GM06990 (cell line): Measurements from ENCODE around the gene SMIM44.

Experiments used
- DNase-seq: peaks from one replicate; pipeline ENCODE4 v3.0.0-alpha.2; 2011; ENCODE audit not compliant: insufficient read length; ENCODE audit errors: extremely low read depth
- H3K27me3 ChIP-seq: replicated peaks from 2 replicates; pipeline ENCODE4 v1.6.0; 2011; ENCODE audit warnings: low read length; ENCODE audit not compliant: control insufficient read depth, insufficient read depth
- H3K36me3 ChIP-seq: 2 replicates; pipeline ENCODE4 v1.5.1; 2011; ENCODE audit warnings: low read length; ENCODE audit not compliant: control insufficient read depth, insufficient read depth
- H3K4me3 ChIP-seq: replicated peaks from 2 replicates; pipeline ENCODE4 v1.5.1; 2011; ENCODE audit warnings: low read depth, mild to moderate bottlenecking, control low read depth, low read length
- TF ChIP-seq, protein P1 (sequence below): IDR thresholded peaks from 2 replicates; pipeline ENCODE4 v1.5.1; 2011; ENCODE audit warnings: low read length, control low read depth, mild to moderate bottlenecking, inconsistent platforms; ENCODE audit not compliant: insufficient read depth, poor library complexity, severe bottlenecking

Gene SMIM44

DNA sequence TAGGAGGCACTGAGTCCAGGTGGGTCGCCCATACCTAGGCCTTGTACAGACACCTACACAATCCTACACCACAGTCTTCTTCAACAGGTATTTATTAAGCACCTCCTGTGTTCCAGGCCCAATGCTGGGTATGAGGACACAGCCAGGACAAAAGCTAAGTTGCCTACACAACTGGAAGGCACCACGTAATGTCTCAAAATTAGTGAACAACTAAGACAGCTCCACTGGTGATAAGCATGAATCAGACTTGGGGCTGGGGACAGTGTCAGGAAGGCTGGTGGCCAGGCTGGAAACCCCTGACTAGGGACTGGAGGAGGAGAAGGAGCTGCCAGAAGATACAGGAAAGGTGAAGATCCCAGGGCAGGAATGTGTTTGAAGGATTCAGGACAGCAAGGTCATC, 5.3 kb downstream of the SMIM44 start:
- Histone ChIP-seq H3K4me3 (no peak overlapping the region), H3K36me3 (no peaks in the 10 kb centered on the region), H3K27me3 (no peaks in the 10 kb centered on the region; the same call in 1 of the 2 replicates)
- TF ChIP-seq, protein P1, sequence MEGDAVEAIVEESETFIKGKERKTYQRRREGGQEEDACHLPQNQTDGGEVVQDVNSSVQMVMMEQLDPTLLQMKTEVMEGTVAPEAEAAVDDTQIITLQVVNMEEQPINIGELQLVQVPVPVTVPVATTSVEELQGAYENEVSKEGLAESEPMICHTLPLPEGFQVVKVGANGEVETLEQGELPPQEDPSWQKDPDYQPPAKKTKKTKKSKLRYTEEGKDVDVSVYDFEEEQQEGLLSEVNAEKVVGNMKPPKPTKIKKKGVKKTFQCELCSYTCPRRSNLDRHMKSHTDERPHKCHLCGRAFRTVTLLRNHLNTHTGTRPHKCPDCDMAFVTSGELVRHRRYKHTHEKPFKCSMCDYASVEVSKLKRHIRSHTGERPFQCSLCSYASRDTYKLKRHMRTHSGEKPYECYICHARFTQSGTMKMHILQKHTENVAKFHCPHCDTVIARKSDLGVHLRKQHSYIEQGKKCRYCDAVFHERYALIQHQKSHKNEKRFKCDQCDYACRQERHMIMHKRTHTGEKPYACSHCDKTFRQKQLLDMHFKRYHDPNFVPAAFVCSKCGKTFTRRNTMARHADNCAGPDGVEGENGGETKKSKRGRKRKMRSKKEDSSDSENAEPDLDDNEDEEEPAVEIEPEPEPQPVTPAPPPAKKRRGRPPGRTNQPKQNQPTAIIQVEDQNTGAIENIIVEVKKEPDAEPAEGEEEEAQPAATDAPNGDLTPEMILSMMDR, result no peak
- no peak for DNase-seq

DNA sequence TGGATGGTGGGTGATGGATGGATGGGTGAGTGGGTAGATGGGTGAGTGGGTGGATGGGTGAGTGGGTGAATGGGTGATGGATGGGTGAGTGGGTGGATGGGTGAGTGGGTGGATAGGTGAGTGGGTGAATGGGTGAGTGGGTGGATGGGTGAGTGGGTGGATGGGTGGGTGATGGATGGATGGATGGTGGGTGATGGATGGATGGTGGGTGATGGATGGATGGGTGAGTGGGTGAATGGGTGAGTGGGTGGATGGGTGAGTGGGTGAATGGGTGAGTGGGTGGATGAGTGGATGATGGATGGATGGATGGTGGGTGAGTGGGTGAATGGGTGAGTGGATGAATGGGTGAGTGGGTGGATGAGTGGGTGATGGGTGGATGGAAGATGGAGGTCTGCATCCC, 5.7 kb downstream of the SMIM44 start:
- Histone ChIP-seq H3K27me3 (no peaks in the 10 kb centered on the region; the same call in 1 of the 2 replicates), H3K36me3 (no peaks in the 10 kb centered on the region), H3K4me3 (no peak overlapping the region)
- TF ChIP-seq, protein P1, result no peak
- no peak for DNase-seq

DNA sequence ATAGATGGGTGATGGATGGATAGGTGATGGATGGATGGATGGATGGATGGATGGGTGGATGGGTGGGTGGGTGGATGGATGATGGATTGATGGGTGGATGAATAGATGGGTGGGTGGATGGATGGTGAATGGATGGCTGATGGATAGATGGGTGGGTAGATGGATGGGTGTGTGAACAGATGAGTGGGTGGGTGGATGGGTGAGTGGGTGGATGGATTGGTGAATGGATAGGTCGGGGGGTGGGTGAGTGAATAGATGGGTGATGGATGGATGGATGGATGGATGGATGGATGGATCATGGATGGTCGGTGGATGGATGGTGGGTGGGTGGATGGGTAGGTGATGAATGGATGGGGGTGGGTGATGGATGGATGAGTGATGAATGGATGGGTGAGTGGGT, 6.4 kb downstream of the SMIM44 start:
- DNase-seq, result no peak
- H3K36me3 ChIP-seq, result no peaks in the 10 kb centered on the region
- TF ChIP-seq, protein P1, result no peak
- no peak overlapping the region for H3K4me3 ChIP-seq
- no peaks in the 10 kb centered on the region; the same call in 1 of the 2 replicates for H3K27me3 ChIP-seq

DNA sequence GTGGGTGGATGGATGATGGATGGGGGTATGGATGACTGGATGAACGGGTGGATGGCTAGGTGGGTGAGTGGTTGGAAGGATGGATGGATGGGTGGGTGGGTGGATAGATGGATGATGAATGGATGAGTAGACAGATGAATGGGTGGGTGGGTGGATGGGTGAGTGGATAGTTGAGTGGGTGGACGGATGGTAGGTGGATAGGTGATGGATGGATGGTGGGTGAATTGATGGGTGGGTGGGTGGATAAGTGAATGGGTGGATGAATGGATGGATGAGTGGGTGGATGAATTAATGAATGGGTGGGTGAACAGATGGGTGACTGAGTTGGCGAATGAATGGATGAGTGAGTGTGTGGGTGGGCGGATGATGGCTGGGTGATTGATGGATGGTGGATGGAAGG, 7.8 kb downstream of the SMIM44 start:
- no peak for DNase-seq
- H3K36me3 ChIP-seq, result no peaks in the 10 kb centered on the region
- no peaks in the 10 kb centered on the region for H3K27me3 ChIP-seq
- H3K4me3 ChIP-seq, result no peak overlapping the region
- TF ChIP-seq, protein P1, result no peak

DNA sequence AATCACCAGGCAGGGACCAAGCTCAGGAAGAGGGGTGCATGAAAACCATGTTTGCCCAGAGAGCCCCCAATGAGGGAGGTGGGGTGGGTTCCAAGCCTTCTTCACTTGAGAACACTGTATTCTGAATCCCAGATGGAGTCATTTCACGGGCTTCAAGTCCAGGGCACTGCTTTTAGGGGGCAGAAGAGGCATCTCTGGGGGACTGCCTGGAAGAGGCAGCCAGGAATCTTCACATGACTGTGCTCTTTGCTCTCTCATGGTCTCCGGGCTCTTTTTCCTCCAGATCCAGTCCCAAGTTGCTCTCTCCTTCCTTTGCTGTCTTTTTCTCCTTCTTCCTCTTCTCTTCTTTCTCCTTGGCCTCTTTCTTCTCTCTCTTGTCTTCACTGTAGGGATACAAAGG, 8.6 kb downstream of the SMIM44 start:
- DNase-seq, result no peak
- H3K36me3 ChIP-seq, result no peaks in the 10 kb centered on the region
- H3K4me3 ChIP-seq, result no peak overlapping the region
- H3K27me3 ChIP-seq, result no peaks in the 10 kb centered on the region
- TF ChIP-seq, protein P1, result no peak

DNA sequence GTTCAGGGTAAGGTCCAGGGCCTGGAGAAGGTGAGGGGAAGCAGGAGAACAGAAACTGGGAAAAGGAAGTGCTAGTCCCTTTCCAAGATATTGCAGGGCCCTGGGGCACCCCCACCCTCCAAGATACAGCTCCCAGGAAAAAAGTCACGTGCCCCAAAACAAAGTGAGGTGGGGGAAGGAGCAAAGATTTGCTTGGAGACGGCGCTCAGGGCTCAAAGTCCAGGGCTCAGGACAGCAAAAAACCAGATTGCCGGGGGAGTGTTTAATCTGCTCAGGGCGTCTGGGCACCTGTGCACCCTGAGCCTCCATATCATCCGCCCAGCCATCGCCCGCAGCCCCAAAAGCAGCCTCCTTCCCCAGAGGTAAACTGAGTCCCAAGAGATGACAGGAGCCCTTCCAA, 9.2 kb downstream of the SMIM44 start:
- Histone ChIP-seq H3K4me3 (no peak overlapping the region), H3K27me3 (no peaks in the 10 kb centered on the region), H3K36me3 (no peaks in the 10 kb centered on the region)
- DNase-seq, result no peak
- TF ChIP-seq, protein P1, result no peak
